HG02938 (cell line): ENCODE data around the gene DUOXA2.

ENCODE experiments used
- ATAC-seq: cut with Tn5 transposase; IDR thresholded peaks from one replicate; pipeline ENCODE4 v1.9.1; 2021; ENCODE audit warnings: mild to moderate bottlenecking, moderate library complexity; ENCODE audit not compliant: unreplicated experiment

The DUOXA2 gene

GRCh38 chr15:45116482-45117307 lies 2.6 kb downstream of the DUOXA2 start:
- no peak for ATAC-seq

- no peak for ATAC-seq
Measured at GRCh38 chr15:45117308-45118130, 3.4 kb downstream of the DUOXA2 start.

- ATAC-seq: peak; percentile 94
Measured at GRCh38 chr15:45118131-45118588, 4.0 kb downstream of the DUOXA2 start.

DNA sequence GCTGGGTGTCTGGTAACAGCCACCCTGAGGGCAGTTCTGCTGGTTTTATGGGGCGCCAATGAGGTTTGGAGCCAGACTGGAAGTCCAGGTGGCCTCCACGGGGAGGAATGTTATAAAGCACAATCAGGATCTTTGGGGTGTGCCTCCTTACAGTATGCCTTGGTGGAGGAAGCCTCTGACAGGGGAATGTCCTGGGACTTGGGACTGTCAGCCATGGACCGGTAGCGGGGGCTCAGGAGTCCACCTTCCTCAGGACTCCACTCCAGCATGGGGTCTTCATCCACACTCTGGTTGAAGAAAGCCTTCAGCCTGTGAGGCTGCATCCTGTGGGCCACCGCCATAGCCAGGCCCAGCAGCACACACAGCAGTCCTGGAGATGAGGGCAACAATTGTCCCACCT lies 4.9 kb downstream of the DUOXA2 start:
- ATAC-seq: no peak

- ATAC-seq: no peak
Measured at GRCh38 chr15:45120081-45120972, 6.2 kb downstream of the DUOXA2 start.

GRCh38 chr15:45121020-45121419 lies 6.9 kb downstream of the DUOXA2 start:
- ATAC-seq: no peak

- ATAC-seq: no peak
Measured at GRCh38 chr15:45121706-45122417, 7.7 kb downstream of the DUOXA2 start.

DNA sequence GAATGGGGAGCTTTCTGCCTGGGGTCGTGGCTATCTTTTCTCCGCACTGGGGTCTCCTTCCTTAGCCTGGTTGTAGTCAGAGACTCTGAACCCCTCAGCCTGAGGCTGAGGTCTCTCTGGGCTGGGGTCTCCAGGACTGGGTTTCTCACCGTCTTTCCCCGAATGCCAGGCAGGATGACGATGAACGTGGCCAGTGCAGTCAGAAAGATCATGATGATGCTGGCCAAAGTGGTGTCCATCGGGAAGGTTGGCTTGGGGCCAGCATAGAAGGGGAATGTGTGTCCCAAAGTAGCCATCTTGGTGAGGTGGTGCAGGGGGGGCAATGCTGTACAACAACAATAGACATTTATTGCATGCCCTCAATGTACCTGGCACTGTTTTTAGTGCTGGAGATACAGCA lies 8.6 kb downstream of the DUOXA2 start:
- no peak for ATAC-seq

DNA sequence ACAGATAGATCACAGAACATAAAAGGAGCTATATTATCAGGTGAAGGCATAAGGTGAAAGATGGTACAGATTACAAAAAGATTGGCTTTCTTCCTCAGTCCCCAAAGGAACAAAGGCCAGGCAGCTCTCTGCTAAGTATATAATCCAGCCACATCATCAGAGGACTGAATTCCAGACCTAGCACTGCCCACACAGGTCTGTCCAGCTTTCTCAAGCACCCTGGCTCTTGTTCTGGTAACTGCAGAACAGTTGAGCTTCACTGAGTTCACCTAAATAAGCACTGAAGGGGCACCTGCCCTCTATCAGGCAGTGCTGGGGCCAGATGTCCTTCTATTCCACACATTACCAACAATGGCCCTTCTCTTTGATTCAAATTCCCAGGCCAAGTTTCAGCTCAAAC lies 9.3 kb downstream of the DUOXA2 start:
- no peak for ATAC-seq

GRCh38 chr15:45126535-45127158 lies 12.5 kb downstream of the DUOXA2 start:
- no peak for ATAC-seq

- no peak for ATAC-seq
Measured at GRCh38 chr15:45128971-45129639, 15.0 kb downstream of the DUOXA2 start.

DNA sequence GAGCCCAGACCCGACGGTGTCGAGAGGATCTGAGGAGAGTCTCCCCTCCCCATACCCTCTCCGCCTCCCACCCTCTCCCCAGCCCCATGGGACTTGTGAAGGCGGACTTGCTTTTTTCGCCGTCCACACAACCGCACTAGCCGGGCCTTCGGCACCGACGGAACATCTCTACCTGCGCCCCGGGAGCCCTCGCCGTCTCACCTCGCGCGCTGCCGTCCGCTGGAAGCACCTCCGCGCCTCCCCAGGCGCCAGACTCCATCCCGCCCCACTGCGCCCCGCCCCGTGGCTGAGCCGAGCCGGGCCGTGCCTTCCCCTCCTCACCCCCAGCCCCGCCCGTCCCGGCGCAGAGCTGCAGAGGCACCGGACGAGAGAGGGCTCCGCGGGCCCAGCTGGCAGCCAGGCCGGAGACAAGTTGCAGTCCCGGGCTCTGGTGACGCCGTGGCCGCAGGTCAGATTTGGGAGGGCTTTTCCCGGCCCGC lies 15.6 kb downstream of the DUOXA2 start, which contains the start of the genes DUOX1 and DUOXA1:
TSS of gene DUOX1 (plus strand) at position 344 of the 479 bp plus-strand sequence. CDS start 1,973 bp downstream, outside the sequence.
TSS of gene DUOXA1 (minus strand) at position 229 of the 479 bp plus-strand sequence. CDS start 6,865 bp downstream, outside the sequence.
- no peak for ATAC-seq

- no peak for ATAC-seq
Measured at GRCh38 chr15:45130291-45131000, 16.3 kb downstream of the DUOXA2 start.

DNA sequence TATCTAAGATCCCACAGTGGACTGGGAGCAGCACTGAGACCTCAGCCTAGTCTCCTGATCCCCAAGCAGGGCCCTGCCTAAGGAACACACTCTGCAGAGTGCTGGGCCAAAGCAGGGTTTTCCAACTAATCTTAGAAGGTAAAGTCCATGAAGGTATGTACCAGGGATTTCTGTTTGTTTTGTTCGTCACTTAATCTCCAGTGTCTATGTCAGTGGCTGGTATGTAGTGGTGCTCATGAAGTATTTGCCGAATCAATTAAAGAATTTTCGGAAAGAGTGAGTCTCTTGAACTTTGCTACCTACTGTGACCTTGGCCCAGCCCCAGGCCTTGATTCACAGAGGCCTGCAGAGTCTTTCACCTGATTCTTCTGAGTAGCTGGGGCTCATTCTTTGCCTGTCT lies 17.4 kb downstream of the DUOXA2 start:
- ATAC-seq: no peak

DNA sequence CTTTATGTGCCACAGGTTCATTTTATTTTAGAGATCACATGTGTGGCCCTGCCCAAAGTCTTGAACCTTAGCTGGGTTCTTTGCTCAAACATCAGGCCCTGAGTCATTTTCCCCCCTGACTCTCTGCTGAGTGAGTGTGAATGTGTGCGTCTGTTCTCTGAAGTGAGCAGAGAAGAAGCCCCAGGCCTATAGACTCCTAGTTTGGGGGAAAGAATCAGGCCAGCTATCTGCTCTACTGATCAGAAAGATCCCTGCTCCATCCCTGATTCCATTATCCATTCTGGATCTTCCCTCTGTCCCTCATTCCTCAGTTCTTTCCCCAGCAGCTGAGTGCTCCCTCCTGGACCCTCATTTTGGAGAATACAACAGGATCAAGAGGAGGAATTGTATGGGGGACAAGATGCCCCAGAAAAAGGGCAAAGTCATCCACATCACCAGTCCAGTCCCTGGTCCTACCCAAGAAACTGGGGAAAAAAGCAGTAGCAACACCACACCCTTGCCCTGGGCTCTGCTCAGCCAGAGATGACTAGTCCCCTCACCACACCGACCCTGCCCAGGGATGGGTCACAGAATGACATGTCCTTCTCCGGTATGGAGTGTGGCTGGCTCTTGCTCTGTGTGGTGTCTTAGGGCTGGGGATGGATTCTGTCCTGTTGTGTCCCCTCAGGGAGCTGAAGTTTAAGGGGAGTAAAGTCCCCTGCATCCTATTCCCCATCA lies 18.9 kb downstream of the DUOXA2 start:
- ATAC-seq: no peak

DNA sequence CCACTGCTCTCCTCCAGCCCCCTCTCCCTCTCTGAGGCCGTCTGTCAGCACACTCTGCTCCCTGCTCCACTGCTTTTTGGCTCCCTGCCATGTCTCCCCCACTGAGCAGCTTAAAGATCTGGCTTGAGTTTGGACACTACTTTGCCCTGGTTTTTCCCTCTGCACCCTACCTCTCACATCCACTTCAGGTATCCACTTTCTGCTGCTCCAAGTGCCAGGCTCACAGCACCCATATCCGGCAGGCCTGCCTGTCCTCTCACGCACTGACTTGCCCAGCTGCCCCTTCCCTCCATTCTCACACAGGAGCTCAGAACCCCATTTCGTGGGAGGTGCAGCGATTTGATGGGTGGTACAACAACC lies 19.4 kb downstream of the DUOXA2 start:
- no peak for ATAC-seq

GRCh38 chr15:45134046-45134445 lies 19.9 kb downstream of the DUOXA2 start:
- no peak for ATAC-seq
